Stimulated activated CD8-positive, alpha-beta memory T cell treated with anti-CD3 and anti-CD28 coated beads, Interleukin-7, amount 100 ng/mL, for 4 hours (primary cell): ENCODE data around the gene CTR9.

Experiments used
- DNase-seq, 2 donors: peaks; one replicate each; pipeline ENCODE4 v3.0.0-alpha.2; 2020; ENCODE audit warnings: low read depth in 2 of 2

Gene CTR9

DNA sequence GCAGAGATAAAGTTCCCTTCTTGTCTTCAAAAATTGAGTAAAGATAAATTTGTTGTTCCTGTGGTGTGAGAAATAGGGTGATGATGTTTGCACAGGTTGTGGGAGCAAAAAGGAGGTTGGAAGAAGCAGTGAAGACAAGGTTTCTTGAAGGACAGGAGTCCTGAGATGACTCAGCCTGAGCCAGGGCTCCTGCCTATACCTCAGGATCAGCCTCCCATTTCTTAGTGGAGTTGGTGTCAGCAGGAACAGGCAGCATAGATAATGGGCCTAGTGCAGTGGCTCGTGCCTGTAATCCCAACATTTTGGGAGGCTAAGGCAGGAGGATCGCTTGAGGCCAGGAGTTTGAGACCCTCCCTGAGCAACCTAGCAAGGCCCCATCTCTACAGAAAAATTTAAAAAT is 29.0 kb downstream of the CTR9 start:
- no peak for DNase-seq

DNA sequence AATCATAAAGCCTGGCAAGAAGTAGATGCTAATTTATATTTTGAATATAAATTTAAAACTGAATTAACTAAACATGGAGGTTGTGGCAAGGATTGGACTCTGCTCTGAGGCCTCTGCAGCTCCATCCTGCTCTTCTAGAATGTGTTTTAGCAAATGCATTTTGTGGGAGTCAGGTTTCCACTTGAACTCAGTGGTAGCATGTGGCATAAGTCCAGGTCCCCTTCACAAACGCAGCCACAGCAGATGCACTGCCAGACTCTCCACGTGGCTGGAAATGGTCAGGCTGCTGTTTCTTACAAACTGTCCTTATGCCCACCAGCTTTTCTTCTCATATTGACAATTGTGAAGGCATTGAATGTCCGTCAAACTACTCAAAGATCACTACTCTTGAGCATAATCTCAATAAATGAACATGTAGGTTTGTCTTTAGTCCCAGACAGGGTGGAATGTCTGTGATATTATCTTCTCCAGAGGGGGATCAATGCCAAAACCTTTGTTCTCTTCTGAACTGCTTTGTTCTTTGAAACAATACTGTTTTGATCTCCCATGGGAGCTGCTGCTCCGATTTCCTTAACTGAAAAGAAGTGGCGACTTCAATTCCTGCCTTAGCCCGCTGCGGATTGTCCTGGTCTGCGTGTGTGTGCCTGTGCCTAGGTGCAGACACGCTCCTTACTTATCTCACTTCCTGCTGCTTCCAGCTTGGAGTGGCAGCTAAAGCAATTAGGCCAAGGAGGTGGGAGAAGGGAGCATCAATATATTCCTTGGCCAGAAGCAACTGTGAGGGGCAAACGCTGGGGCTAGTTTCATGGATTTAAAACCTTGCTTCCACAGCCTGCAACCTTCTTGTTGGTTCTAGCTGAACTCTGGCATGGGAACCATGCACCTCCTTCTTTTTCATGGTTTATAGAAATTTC is 33.4 kb downstream of the CTR9 start:
- no peak for DNase-seq

DNA sequence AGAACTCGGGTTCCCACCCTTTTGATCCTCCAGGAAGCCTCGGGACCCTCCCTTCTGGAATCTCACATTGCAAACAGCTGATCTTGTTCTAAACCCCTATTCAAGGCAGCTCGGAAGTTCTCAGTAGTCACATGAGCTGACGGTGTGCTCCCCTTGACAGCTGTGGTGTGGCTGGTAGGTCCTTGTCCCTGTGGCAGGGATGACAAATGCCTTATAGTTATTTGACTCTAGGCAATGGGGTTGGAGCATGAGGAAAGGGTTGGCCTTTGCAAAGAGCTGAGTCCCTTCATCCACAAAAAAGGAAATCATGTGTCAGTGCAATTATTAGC is 34.1 kb downstream of the CTR9 start:
- no peak for DNase-seq

DNA sequence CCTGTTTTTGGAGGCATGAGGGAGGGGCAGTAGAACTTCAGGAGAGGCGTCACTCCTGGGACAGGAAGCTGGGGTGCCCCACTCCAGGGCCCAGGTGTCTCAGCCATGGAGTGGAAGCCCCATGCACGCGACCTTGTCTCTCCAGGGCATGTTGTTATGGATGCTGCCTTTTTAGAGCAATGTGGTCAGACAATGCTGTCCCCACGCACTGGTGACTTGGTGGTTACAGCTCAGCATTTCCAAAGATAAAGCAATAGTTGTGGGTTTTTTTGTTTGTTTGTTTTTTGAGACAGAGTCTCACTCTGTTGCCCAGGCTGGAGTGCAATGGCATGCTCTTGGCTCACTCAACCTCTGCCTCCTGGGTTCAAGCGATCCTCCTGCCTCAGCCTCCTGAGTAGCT is 35.4 kb downstream of the CTR9 start:
- no peak for DNase-seq

GRCh38 chr11:10792385-10793068 is 41.5 kb downstream of the CTR9 start:
- DNase-seq, result peak; percentile 52 to 65

GRCh38 chr11:10793470-10794255 is 42.6 kb downstream of the CTR9 start:
- DNase-seq, result no peak

- DNase-seq, result no peak
Observed at GRCh38 chr11:10796191-10796590, 45.1 kb downstream of the CTR9 start.

DNA sequence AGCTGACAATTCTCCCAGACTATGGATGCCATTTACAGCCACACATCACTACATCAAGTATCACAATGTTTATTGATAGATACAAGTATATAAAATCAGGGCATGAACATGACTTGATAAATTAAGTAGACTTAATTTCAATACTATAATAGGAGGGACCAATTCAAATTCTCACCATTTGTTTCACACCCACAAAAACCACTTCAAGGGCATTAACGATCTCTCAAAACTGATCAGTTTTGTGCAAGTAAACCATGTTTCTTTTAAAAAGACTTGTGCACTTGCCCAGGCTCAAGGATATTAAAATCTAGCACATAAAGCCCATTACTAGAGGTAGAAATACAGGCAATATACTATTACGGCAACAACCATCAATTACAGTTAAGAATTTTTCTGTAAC is 46.0 kb downstream of the CTR9 start:
- no peak for DNase-seq

DNA sequence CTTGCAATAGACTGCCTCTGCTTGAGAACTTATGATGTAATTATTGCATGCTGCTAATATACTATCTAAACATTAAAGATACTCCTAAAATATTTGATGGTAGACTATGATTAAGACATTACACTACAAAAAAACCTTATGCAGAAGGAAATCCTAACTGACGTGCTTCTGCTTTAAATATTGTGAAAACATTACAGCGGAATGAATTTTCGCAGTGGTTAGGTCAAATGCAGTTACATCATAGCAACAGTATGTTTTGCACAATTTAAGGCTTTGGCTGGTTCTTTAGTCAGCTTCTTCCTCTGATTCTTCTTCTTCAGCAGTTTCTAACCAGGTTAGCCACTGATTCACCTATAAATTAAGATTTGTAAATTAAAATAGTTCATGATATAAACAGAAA is 46.5 kb downstream of the CTR9 start:
- no peak for DNase-seq

DNA sequence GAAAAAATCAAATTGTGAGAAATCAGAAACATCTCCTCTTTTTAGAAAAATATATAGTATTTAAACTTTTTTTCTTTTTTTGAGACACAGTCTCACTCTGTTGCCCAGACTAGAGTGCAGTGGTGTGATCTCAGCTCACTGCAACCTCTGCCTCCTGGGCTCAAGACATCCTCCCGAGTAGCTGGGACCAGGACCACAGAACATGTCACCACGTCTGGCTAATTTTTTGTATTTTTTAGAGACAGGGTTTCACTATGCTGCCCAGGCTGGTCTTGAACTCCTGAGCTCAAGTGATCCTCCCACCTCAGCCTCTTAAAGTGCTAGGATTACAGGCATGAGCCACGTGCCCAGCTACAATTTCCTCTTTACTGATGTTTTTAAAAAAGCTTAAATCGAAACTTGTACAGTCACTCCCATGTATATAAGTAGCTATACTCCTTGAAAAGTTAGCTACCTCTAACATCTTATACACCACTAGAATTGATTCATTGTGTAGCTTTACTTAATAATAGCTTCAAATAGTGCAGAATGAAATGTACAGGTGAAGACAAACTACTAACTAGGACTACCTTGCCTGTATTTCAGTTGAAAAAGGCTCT is 47.4 kb downstream of the CTR9 start:
- DNase-seq, result no peak

- DNase-seq, result no peak
Observed at GRCh38 chr11:10800292-10800691, 49.2 kb downstream of the CTR9 start.

DNA sequence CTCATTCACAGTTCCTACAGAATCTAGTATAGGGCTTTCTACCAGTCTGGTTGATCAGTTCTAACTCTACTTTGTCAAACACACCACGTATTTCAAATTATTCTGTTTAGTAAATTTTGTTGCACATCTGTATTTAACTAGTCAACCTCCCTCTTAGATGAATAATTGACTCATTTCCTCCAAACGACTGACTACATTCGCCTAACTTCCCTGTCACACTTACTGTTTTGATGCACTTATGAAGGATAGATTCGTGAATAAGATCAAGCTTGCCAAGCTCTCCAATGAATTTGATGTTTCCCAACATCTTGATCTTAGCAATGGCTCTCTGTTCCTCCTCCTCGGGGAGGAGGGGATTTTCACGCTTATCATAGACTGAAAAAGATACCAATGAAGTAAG is 52.6 kb downstream of the CTR9 start:
- no peak for DNase-seq

DNA sequence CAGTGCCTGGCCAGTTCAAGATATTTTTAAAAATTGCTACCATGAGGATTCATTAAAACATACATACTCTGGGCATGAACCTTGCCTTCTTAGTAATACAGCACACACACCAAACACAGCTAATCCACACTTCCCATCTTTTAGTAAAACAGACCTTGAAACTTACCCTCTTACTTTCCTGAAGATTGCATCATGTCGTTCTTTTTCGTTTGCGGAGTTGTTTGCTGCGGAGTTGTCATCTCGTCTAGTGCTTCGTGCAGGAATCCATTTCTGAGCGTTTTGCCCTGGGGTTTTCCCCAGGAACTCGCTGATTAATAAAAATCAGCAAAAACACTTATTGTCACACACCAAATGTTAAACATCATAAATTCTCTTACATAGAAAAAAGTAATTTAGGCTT is 54.7 kb downstream of the CTR9 start:
- DNase-seq, result no peak

DNA sequence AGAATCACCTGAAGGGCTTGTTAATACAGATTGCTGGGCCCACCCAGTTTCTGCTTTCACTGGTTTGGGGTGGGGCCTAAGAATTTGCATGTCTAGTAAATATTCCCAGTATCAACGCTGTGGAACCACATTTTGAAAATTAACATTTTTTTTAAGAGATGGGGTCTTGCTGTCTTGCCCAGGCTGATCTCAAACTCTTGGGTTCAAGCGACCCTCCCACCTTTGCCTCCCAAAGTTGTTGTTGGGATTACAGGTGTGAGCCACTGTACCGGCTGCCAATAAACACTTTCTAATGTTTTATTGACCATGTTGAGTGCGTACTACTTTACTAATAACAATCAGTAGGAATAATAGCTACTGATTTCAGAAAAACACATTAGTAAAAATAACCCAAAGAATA is 55.2 kb downstream of the CTR9 start:
- no peak for DNase-seq

DNA sequence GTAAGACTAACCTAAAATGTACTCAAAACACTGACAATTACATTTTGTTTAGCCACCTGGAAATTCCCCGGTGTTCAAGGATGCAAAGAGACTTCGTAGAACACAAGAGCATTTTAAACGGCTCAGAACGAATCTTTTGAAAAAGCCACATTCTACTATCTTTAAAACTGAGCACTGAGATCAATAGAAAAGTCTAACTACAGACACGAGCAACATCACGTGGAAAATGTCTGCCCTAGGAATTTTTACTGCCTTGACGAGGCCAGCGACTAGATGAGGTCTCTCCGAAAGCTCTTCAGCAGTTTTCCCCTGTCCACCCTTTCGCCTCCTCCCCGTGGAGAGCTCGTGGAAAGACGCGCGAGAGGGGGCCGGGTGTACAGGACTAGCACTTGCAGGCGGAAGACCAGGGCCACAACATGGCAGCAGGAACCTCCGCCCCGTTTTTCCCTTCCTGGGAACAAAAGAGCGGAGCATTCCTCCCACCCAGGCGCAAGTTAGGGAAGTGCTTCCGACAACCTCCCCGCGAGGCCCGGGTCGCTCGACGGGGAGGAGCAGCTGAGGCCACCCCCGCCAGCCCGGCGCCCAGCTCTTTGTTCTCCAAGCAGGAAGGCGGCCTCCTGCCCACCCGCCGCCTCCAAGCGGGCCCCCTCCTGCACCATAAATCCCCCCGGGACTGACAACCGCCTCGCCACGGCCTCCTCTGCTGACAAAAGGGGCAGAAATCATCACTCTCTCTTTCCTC is 56.6 kb downstream of the CTR9 start:
- peak; percentile 20 to 49 for DNase-seq

DNA sequence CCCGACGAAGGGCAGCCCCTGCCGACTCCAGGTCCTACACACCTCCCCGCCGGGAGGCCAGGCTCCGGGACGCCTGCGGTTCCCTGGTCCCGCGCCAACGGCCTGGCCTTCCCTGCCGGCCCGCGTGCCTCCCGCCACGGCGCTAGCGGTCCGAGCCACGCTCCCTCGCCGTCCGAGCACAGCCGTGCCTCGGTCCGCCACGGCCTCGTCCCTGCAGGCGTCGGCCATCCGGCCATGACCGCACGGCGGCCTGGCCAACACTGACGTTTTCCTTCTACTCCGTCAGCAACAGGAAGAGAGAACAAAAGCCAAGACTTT is 57.1 kb downstream of the CTR9 start:
- DNase-seq, result no peak

DNA sequence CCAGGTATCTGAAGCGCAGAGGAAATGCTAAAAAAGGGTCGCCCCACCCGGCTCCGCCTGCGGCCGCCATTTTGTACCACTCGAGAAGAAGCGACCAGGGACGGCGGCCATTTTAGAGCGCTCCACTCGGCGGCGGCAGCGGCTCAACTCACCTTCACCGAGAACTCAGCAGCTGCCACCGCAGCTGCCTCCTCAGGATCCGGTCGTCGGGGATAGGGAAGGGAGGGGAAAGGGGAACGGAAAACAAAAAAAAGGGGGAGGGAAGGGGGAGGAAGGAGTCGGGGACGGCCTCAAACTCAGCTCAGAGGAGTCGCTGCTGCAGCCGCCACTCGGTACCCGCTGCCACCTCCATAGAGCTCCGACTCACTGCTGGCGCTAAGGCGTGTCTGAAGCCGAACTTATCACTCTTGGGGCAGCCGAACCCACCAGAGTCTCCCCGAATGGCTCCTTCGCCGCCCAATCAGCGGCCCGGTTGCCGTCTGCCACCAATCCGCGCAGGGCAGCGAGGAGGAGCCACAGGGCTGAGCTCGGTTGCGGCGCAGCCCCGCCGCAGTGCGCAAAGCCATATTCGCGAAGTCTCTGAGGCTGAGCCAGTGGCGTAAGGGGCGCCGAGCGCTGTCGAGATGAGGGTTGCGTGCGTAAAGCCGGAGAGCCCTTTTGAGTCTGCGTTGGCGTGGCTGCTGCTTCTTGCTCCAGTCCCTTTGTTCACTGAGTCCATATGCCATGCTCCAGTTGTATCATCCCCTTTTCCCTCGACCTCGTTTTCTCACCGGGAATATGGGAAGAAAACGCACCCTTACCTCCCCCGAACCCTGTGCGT is 57.7 kb downstream of the CTR9 start, which contains the start of gene EIF4G2:
EIF4G2 (minus strand) TSS at position 374 of the 820 bp plus-strand sequence.
- DNase-seq, result peak; percentile 96 to 98

- no peak for DNase-seq
Observed at GRCh38 chr11:10809373-10810160, 58.5 kb downstream of the CTR9 start.

DNA sequence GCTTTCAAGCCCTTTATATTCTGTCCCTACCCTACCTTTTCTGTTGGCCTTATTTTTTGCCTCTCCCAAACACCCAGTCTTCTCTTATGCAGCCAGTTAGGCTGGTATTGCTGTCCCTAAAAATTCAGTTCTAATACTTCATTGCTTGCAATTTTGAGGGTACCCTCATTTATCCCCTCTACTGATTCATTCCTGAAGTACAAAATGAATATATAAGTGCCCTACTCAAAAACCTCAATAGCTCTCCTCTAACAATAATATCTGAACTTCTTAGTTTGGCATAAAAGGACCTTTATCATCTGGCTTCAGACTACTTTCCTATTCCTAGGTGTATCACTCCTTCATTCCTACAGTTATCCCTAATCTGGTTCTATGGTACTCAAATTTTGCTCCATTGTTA is 62.9 kb downstream of the CTR9 start:
- no peak for DNase-seq

- DNase-seq, result no peak
Observed at GRCh38 chr11:10818594-10818993, 67.5 kb downstream of the CTR9 start.
